ENCODE results near the gene GABRG3. TPM values are rescaled to one million over a fixed set of nuclear protein-coding genes. Genes with fewer than 3 reads are reported as not detected.

The GABRG3 gene
- total and polyA plus RNA-seq, 10 of the 15 experiments (the other 5 are each of a cell fraction or from before 2014, with no cell fraction given): 0.15 TPM; not detected in 9

DNA sequence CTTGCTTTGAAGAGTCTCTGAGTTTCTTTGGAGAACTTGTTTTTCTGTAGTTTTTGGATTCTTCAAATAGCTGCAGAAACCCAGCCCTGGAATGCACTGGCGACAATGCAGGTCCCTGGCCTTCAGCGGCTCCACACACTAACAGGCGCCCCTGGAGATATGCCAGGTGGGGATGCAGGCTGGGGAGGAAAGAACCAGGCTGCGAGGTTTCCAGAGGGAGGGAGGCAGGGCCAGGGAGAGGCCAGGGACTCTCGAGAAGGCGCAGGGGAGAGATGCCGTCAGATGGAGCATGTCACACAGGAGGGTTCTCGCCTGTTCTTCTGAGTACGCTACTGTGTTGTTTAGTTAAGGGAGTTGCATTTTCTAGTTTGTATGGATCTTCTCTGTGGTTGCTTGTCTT lies 283.1 kb downstream of the GABRG3 start:
- no peak for FAIRE-seq
- H2AFZ ChIP-seq (ENCODE audit: control insufficient read depth, low read depth, low read length): no peak overlapping the region
- no peaks in the 10 kb centered on the region for H3K36me3 ChIP-seq (ENCODE audit: control insufficient read depth in 2 of 2, insufficient read depth in 2 of 2, low read length in 1 of 2)
- no peak for DNase-seq (ENCODE audit: low read depth, low spot score)
- ChIA-PET SMC1A (ENCODE audit: uncharacterized antibody, unreplicated experiment) (no interaction called here), CTCF (no interaction called here), RAD21 (ENCODE audit: unreplicated experiment) (no interaction called here), POLR2A (no interaction called here)
- H3K9ac ChIP-seq (ENCODE audit: control insufficient read depth, insufficient read depth, low read length): no peak overlapping the region
- no peaks in the 10 kb centered on the region for H3K79me2 ChIP-seq (ENCODE audit: control insufficient read depth, insufficient read depth, low read length)
- no peak overlapping the region for H3K4me3 ChIP-seq
- ATAC-seq: no peak
- BruUV-seq (replicated peaks): no TSS peak
- no peaks in the 10 kb centered on the region for H3K27me3 ChIP-seq (replicated peaks in 1 of 2; ENCODE audit: control insufficient read depth in 2 of 2, insufficient read depth in 2 of 2, low read length in 1 of 2)
- H4K20me1 ChIP-seq (ENCODE audit: control insufficient read depth, insufficient read depth): no peaks in the 10 kb centered on the region
- 43% methylated on average over 9 of the region's 9 CpGs for WGBS (ENCODE audit: insufficient coverage, insufficient replicate concordance, low lambda C conversion rate, missing lambda C conversion rate)
- H3K4me2 ChIP-seq (ENCODE audit: control insufficient read depth, insufficient read depth): no peak overlapping the region
- no peaks in the 10 kb centered on the region; the same call in 2 of the 3 replicates for H3K9me3 ChIP-seq (replicated peaks; ENCODE audit: control insufficient read depth, insufficient read depth, low read length)
- H3K4me1 ChIP-seq (ENCODE audit: control insufficient read depth, insufficient read depth, low read length): no peaks in the 10 kb centered on the region
- TF ChIP-seq, protein P1, sequence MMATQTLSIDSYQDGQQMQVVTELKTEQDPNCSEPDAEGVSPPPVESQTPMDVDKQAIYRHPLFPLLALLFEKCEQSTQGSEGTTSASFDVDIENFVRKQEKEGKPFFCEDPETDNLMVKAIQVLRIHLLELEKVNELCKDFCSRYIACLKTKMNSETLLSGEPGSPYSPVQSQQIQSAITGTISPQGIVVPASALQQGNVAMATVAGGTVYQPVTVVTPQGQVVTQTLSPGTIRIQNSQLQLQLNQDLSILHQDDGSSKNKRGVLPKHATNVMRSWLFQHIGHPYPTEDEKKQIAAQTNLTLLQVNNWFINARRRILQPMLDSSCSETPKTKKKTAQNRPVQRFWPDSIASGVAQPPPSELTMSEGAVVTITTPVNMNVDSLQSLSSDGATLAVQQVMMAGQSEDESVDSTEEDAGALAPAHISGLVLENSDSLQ (IDR thresholded peaks at IDR 0.05): no peak
- TF ChIP-seq JUNB (IDR thresholded peaks at IDR 0.05) (no peak), ZNF207 (IDR thresholded peaks at IDR 0.05; ENCODE audit: borderline replicate concordance) (no peak), YY1 (IDR thresholded peaks at IDR 0.05; ENCODE audit: low read depth, low read length) (no peak), MXI1 (IDR thresholded peaks at IDR 0.05; ENCODE audit: low read depth, low read length) (no peak), CBX3 (IDR thresholded peaks at IDR 0.05; ENCODE audit: borderline replicate concordance, low read depth) (no peak), KLF5 (IDR thresholded peaks at IDR 0.05; ENCODE audit: partially characterized antibody) (no peak), SMAD5 (IDR thresholded peaks at IDR 0.05; ENCODE audit: low read depth) (no peak), NBN (IDR thresholded peaks at IDR 0.05) (no peak)
- TF ChIP-seq, protein P2, sequence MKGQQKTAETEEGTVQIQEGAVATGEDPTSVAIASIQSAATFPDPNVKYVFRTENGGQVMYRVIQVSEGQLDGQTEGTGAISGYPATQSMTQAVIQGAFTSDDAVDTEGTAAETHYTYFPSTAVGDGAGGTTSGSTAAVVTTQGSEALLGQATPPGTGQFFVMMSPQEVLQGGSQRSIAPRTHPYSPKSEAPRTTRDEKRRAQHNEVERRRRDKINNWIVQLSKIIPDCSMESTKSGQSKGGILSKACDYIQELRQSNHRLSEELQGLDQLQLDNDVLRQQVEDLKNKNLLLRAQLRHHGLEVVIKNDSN (IDR thresholded peaks at IDR 0.05; ENCODE audit: borderline replicate concordance, extremely low read length, insufficient read depth, low read depth, low read length): no peak
- TF ChIP-seq, protein P3, sequence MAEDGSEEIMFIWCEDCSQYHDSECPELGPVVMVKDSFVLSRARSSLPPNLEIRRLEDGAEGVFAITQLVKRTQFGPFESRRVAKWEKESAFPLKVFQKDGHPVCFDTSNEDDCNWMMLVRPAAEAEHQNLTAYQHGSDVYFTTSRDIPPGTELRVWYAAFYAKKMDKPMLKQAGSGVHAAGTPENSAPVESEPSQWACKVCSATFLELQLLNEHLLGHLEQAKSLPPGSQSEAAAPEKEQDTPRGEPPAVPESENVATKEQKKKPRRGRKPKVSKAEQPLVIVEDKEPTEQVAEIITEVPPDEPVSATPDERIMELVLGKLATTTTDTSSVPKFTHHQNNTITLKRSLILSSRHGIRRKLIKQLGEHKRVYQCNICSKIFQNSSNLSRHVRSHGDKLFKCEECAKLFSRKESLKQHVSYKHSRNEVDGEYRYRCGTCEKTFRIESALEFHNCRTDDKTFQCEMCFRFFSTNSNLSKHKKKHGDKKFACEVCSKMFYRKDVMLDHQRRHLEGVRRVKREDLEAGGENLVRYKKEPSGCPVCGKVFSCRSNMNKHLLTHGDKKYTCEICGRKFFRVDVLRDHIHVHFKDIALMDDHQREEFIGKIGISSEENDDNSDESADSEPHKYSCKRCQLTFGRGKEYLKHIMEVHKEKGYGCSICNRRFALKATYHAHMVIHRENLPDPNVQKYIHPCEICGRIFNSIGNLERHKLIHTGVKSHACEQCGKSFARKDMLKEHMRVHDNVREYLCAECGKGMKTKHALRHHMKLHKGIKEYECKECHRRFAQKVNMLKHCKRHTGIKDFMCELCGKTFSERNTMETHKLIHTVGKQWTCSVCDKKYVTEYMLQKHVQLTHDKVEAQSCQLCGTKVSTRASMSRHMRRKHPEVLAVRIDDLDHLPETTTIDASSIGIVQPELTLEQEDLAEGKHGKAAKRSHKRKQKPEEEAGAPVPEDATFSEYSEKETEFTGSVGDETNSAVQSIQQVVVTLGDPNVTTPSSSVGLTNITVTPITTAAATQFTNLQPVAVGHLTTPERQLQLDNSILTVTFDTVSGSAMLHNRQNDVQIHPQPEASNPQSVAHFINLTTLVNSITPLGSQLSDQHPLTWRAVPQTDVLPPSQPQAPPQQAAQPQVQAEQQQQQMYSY (CRISPR knock-in tag; IDR thresholded peaks at IDR 0.05): no peak
- in situ Hi-C loops (cut with MboI) (no loop called here), intact Hi-C loops (cut with micrococcal nuclease; ENCODE audit: unreplicated experiment) (no loop called here)
- no peak overlapping the region for H3K27ac ChIP-seq (ENCODE audit: control insufficient read depth, insufficient read depth)
